ENCODE results near the gene MAST4. TPM values are rescaled to one million over a fixed set of nuclear protein-coding genes. Genes with fewer than 3 reads are reported as not detected.

MAST4 gene
- polyA plus RNA-seq, 1 experiment: 4.0 TPM

- no peaks in the 10 kb centered on the region for H3K27me3 ChIP-seq (ENCODE audit: control insufficient read depth, insufficient read depth, low read length)
- ChIA-PET POLR2A (no interaction called here), CTCF (interaction anchor here (0.6 to 0.8 kb wide), 2 partner anchors 22 to 23 kb away, joined by 3 to 4 read pairs; no protein-coding TSS in a partner anchor)
- DNase-seq (ENCODE audit: low read depth): no peak
- no peaks in the 10 kb centered on the region for H3K36me3 ChIP-seq (ENCODE audit: control insufficient read depth, insufficient read depth, low read length)
- TF ChIP-seq CTCF (IDR thresholded peaks at IDR 0.05; ENCODE audit: insufficient read depth, low read depth, low read length): no peak
- no peak overlapping the region for H3K4me3 ChIP-seq (ENCODE audit: low read depth, low read length)
Measured at GRCh38 chr5:66843065-66843464, 246.9 kb downstream of the MAST4 start.

- POLR2A ChIA-PET: no interaction called here
- no peak overlapping the region for H3K4me3 ChIP-seq (ENCODE audit: low read depth, low read length)
- TF ChIP-seq CTCF (IDR thresholded peaks at IDR 0.05; ENCODE audit: insufficient read depth, low read depth, low read length): no peak
- no peaks in the 10 kb centered on the region for H3K27me3 ChIP-seq (ENCODE audit: control insufficient read depth, insufficient read depth, low read length)
- no peak for DNase-seq (ENCODE audit: low read depth)
- CTCF ChIA-PET: no interaction called here
- H3K36me3 ChIP-seq (ENCODE audit: control insufficient read depth, insufficient read depth, low read length): no peaks in the 10 kb centered on the region
Measured at GRCh38 chr5:66848749-66849641, 252.8 kb downstream of the MAST4 start.

DNA sequence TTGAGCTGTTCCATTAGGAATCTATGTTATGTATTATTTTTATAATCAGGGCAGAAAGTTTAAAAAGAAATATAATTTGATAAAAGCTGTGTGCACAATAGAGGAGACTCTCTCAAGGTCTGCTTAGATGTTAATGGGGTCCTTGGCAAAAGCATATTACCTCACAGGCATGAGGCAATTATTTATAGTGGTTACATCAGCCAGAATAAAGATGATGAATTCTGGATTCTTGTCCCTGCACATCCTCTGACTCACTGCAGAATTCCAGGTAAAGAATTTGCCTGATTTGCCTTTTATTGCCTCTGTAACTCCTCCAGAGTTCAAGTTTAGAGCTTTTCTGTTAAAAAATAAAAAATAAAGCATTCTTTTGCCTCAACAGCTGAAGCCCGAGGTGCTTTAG is 253.6 kb downstream of the MAST4 start:
- no peak for TF ChIP-seq CTCF (IDR thresholded peaks at IDR 0.05; ENCODE audit: insufficient read depth, low read depth, low read length)
- no peak for DNase-seq (ENCODE audit: low read depth)
- no peaks in the 10 kb centered on the region for H3K36me3 ChIP-seq (ENCODE audit: control insufficient read depth, insufficient read depth, low read length)
- H3K4me3 ChIP-seq (ENCODE audit: low read depth, low read length): no peak overlapping the region
- no peaks in the 10 kb centered on the region for H3K27me3 ChIP-seq (ENCODE audit: control insufficient read depth, insufficient read depth, low read length)
- ChIA-PET POLR2A (no interaction called here), CTCF (no interaction called here)

- DNase-seq (ENCODE audit: low read depth): no peak
- ChIA-PET CTCF (no interaction called here), POLR2A (no interaction called here)
- H3K4me3 ChIP-seq (ENCODE audit: low read depth, low read length): no peak overlapping the region
- no peaks in the 10 kb centered on the region for H3K27me3 ChIP-seq (ENCODE audit: control insufficient read depth, insufficient read depth, low read length)
- H3K36me3 ChIP-seq (ENCODE audit: control insufficient read depth, insufficient read depth, low read length): no peaks in the 10 kb centered on the region
- no peak for TF ChIP-seq CTCF (IDR thresholded peaks at IDR 0.05; ENCODE audit: insufficient read depth, low read depth, low read length)
Measured at GRCh38 chr5:66850354-66851075, 254.3 kb downstream of the MAST4 start.

GRCh38 chr5:66851306-66851705 is 255.1 kb downstream of the MAST4 start:
- TF ChIP-seq CTCF (IDR thresholded peaks at IDR 0.05; ENCODE audit: insufficient read depth, low read depth, low read length): no peak
- no peak overlapping the region for H3K4me3 ChIP-seq (ENCODE audit: low read depth, low read length)
- ChIA-PET CTCF (no interaction called here), POLR2A (no interaction called here)
- H3K36me3 ChIP-seq (ENCODE audit: control insufficient read depth, insufficient read depth, low read length): no peaks in the 10 kb centered on the region
- DNase-seq (ENCODE audit: low read depth): no peak
- no peaks in the 10 kb centered on the region for H3K27me3 ChIP-seq (ENCODE audit: control insufficient read depth, insufficient read depth, low read length)

All from BJ (cell line).